Measurements from ENCODE around the gene GALNS. TPM values are rescaled to one million over a fixed set of nuclear protein-coding genes. Genes with fewer than 3 reads are reported as not detected.

Gene GALNS
- total and polyA plus RNA-seq, 2 of the 4 experiments (the other 2 are of a cell fraction): 7.2 to 32.5 TPM

DNA sequence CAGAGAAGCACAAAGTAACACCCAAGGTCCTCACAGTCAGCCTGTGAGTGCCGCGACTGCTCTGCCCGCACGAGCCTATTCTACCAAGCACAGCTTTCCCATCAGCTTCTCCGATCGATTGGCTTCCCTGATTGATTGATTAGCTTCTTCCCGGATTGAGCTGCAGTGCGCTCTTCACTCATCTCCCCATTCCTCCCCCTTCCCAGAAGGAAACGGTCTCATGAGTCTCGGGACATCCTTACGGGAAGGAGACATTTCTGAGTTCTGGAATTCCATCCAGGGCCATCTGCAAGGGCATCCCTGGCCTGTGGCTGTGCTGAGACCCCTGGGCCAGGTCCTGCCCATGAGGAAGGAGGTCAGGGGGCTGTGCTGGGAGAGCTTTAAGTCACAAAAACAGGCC is 89.8 kb downstream of the GALNS start:
- H3K27me3 ChIP-seq (ENCODE audit: control insufficient read depth, insufficient read depth, low read length): no peaks in the 10 kb centered on the region

More for the DNA sequence above, 89.8 kb downstream of the GALNS start:
- CTCF ChIA-PET: interaction anchor here (0.6 to 1.3 kb wide), 2 partner anchors 29 to 69 kb away, joined by 4 read pairs; no protein-coding TSS in a partner anchor
- ATAC-seq (ENCODE audit: low read depth) (no peak), DNase-seq (no peak)
- Histone ChIP-seq H3K23ac (ENCODE audit: low read depth, low read length) (no peak overlapping the region), H3K36me3 (ENCODE audit: control insufficient read depth, insufficient read depth, low read length) (peaks cover 8% of the 10 kb centered on the region), H3K4me1 (ENCODE audit: control insufficient read depth, insufficient read depth, low read length) (peaks cover 51% of the 10 kb centered on the region), H2AFZ (replicated peaks; ENCODE audit: low read length, poor library complexity) (no peak overlapping the region), H2BK120ac (ENCODE audit: low read depth, low read length) (no peak overlapping the region), H2AK5ac (ENCODE audit: low read depth, low read length) (no peak overlapping the region), H3K9ac (ENCODE audit: low read depth, low read length) (no peak overlapping the region), H4K8ac (ENCODE audit: low read depth in 2 of 2, low read length in 2 of 2) (no peak overlapping the region), H3K4me2 (ENCODE audit: low read depth, low read length) (no peak overlapping the region), H3K9me3 (ENCODE audit: control insufficient read depth, insufficient read depth, low read length) (no peaks in the 10 kb centered on the region), H3K9me1 (ENCODE audit: insufficient read depth, low read length) (peaks cover 43% of the 10 kb centered on the region), H3K27ac (ENCODE audit: insufficient read depth, low read length) (no peak overlapping the region), H2BK5ac (ENCODE audit: low read depth, low read length, poor library complexity, severe bottlenecking) (no peak overlapping the region), H2AK9ac (replicated peaks; ENCODE audit: low read depth, low read length, poor library complexity) (no peak overlapping the region), H4K5ac (ENCODE audit: low read depth, low read length) (no peak overlapping the region; the same call in 1 of the 2 replicates), H3K18ac (ENCODE audit: low read depth, low read length) (no peak overlapping the region), H2BK20ac (ENCODE audit: low read depth, low read length) (no peak overlapping the region), H3K4me3 (ENCODE audit: insufficient read depth, low read depth, low read length) (no peak overlapping the region), H3K4ac (ENCODE audit: low read depth, low read length) (no peak overlapping the region), H3K14ac (replicated peaks; ENCODE audit: low read depth, low read length) (no peak overlapping the region), H3K56ac (ENCODE audit: extremely low read depth, insufficient read depth, low read length) (no peak overlapping the region), H4K20me1 (ENCODE audit: insufficient read depth, low read length) (peaks cover 97% of the 10 kb centered on the region), H4K91ac (ENCODE audit: insufficient read depth, low read depth, low read length) (no peak overlapping the region), H3K79me1 (ENCODE audit: low read depth in 1 of 2, low read length in 2 of 2) (peaks cover 10 to 94% of the 10 kb centered on the region in 2 experiments; a peak in 3 of 4 replicates), H2BK15ac (ENCODE audit: low read depth, low read length) (no peak overlapping the region)
- dilution Hi-C loops (cut with HindIII; ENCODE audit: low sequenced_read_pairs, unreplicated experiment): no loop called here
- intact Hi-C loops (cut with micrococcal nuclease): no loop called here
- WGBS, 2 experiments (ENCODE audit: extremely low coverage in 2 of 2, insufficient read length in 1 of 2): 79% methylated on average over 5 of the region's 11 CpGs; no CpG with 5 or more reads in 1 of the 2 experiments
- TF ChIP-seq, protein P1, sequence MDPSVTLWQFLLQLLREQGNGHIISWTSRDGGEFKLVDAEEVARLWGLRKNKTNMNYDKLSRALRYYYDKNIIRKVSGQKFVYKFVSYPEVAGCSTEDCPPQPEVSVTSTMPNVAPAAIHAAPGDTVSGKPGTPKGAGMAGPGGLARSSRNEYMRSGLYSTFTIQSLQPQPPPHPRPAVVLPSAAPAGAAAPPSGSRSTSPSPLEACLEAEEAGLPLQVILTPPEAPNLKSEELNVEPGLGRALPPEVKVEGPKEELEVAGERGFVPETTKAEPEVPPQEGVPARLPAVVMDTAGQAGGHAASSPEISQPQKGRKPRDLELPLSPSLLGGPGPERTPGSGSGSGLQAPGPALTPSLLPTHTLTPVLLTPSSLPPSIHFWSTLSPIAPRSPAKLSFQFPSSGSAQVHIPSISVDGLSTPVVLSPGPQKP (IDR thresholded peaks at IDR 0.05; ENCODE audit: borderline replicate concordance, low read depth, low read length): no peak
- TF ChIP-seq RAD21 (IDR thresholded peaks at IDR 0.05; ENCODE audit: low read length) (no peak), FOS (IDR thresholded peaks at IDR 0.05; ENCODE audit: low read depth, low read length) (no peak), MAZ (IDR thresholded peaks at IDR 0.05; ENCODE audit: borderline replicate concordance, low read depth, low read length) (no peak), SMC3 (IDR thresholded peaks at IDR 0.05; ENCODE audit: low read depth, low read length) (no peak), CHD1 (IDR thresholded peaks at IDR 0.05; ENCODE audit: low read depth, low read length) (no peak), RCOR1 (IDR thresholded peaks at IDR 0.05; ENCODE audit: insufficient replicate concordance, low read length) (no peak), MAFK (IDR thresholded peaks at IDR 0.05; ENCODE audit: low read depth, low read length) (no peak), BHLHE40 (IDR thresholded peaks at IDR 0.05; ENCODE audit: low read depth, low read length) (no peak), CEBPB (IDR thresholded peaks at IDR 0.05; ENCODE audit: low read depth, low read length) (no peak), MXI1 (IDR thresholded peaks at IDR 0.05; ENCODE audit: borderline replicate concordance, low read depth, low read length) (no peak), NFE2L2 (IDR thresholded peaks at IDR 0.05; ENCODE audit: low read depth, low read length) (no peak), POLR2A (IDR thresholded peaks at IDR 0.05; ENCODE audit: low read depth, low read length) (no peak), RFX5 (IDR thresholded peaks at IDR 0.05; ENCODE audit: low read depth, low read length) (no peak)
- TF ChIP-seq, protein P2, sequence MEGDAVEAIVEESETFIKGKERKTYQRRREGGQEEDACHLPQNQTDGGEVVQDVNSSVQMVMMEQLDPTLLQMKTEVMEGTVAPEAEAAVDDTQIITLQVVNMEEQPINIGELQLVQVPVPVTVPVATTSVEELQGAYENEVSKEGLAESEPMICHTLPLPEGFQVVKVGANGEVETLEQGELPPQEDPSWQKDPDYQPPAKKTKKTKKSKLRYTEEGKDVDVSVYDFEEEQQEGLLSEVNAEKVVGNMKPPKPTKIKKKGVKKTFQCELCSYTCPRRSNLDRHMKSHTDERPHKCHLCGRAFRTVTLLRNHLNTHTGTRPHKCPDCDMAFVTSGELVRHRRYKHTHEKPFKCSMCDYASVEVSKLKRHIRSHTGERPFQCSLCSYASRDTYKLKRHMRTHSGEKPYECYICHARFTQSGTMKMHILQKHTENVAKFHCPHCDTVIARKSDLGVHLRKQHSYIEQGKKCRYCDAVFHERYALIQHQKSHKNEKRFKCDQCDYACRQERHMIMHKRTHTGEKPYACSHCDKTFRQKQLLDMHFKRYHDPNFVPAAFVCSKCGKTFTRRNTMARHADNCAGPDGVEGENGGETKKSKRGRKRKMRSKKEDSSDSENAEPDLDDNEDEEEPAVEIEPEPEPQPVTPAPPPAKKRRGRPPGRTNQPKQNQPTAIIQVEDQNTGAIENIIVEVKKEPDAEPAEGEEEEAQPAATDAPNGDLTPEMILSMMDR (conservative IDR thresholded peaks at IDR 0.05; ENCODE audit: low read depth, low read length): no peak
- TF ChIP-seq, protein P3, sequence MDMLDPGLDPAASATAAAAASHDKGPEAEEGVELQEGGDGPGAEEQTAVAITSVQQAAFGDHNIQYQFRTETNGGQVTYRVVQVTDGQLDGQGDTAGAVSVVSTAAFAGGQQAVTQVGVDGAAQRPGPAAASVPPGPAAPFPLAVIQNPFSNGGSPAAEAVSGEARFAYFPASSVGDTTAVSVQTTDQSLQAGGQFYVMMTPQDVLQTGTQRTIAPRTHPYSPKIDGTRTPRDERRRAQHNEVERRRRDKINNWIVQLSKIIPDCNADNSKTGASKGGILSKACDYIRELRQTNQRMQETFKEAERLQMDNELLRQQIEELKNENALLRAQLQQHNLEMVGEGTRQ (IDR thresholded peaks at IDR 0.05; ENCODE audit: low read depth, low read length): no peak
- in situ Hi-C loops (cut with MboI; ENCODE audit: low sequenced_read_pairs): no loop called here
- no TSS peak for BruUV-seq (replicated peaks)
- POLR2A ChIA-PET (ENCODE audit: unreplicated experiment): no interaction called here

All from IMR-90 (cell line).